Thymus (tissue), 11 donors: ENCODE data around the gene CLEC18B. TPM values are rescaled to one million over a fixed set of nuclear protein-coding genes. Genes with fewer than 3 reads are reported as not detected.
"Not testable (repeated sequence)": the region's sequence is repeated elsewhere in the genome, so short reads cannot be mapped to it uniquely, and the experiment has no call there.

Experiments used
- DNase-seq, 9 donors: peaks; one replicate each; pipeline ENCODE4 v3.0.0-alpha.2; 2013; ENCODE audit warnings: low spot score in 9 of 9, low read depth in 6 of 9, missing footprints in 1 of 9
- H3K27ac ChIP-seq, 2 donors: one replicate each; pipeline ENCODE4 v1.5.1; 2013; ENCODE audit warnings: control low read depth in 1 of 2, low read depth in 1 of 2, low read length in 1 of 2, mild to moderate bottlenecking in 1 of 2, moderate library complexity in 1 of 2
- H3K27me3 ChIP-seq, 2 donors: one replicate each; pipeline ENCODE4 v1.5.1; 2013; ENCODE audit warnings: low read length in 1 of 2; ENCODE audit not compliant: control insufficient read depth in 2 of 2, insufficient read depth in 1 of 2
- H3K36me3 ChIP-seq, 2 donors: one replicate each; pipeline ENCODE4 v1.5.1; 2013; ENCODE audit warnings: low read length in 1 of 2, mild to moderate bottlenecking in 1 of 2, moderate library complexity in 1 of 2; ENCODE audit not compliant: control insufficient read depth in 2 of 2, insufficient read depth in 2 of 2
- H3K4me1 ChIP-seq, 2 donors: one replicate each; pipeline ENCODE4 v1.5.1; 2013; ENCODE audit warnings: low read length in 2 of 2; ENCODE audit not compliant: control insufficient read depth in 2 of 2, insufficient read depth in 2 of 2
- H3K4me3 ChIP-seq, 2 donors: one replicate each; pipeline ENCODE4 v1.5.1; 2013; ENCODE audit warnings: low read length in 2 of 2, control low read depth in 1 of 2, mild to moderate bottlenecking in 1 of 2
- H3K9me3 ChIP-seq, 2 donors: one replicate each; pipeline ENCODE4 v1.5.1; 2013; ENCODE audit warnings: low read length in 1 of 2, mild to moderate bottlenecking in 1 of 2; ENCODE audit not compliant: control insufficient read depth in 2 of 2, insufficient read depth in 1 of 2
- WGBS: extraction: QIAGEN DNeasy Blood & Tissue Kit; methylation state at CpG from one replicate; pipeline ENCODE4 v1.1.7; 2013; 5-methylcytosine and 5-hydroxymethylcytosine counted together
- polyA plus RNA-seq: library from polyadenylated mRNA; stranded (reverse); fragments of 200-250 nt; gene quantifications from one replicate; pipeline ENCODE4 v1.2.3, GENCODE V29; 2013
- total RNA-seq: library from RNA; stranded (reverse); fragments of 120-200 nt; gene quantifications from one replicate; pipeline ENCODE4 v1.2.4, GENCODE V29; 2013
- donor health status: healthy.

Gene CLEC18B
- total and polyA plus RNA-seq, 2 donors, result 0.28 to 2.6 TPM

DNA sequence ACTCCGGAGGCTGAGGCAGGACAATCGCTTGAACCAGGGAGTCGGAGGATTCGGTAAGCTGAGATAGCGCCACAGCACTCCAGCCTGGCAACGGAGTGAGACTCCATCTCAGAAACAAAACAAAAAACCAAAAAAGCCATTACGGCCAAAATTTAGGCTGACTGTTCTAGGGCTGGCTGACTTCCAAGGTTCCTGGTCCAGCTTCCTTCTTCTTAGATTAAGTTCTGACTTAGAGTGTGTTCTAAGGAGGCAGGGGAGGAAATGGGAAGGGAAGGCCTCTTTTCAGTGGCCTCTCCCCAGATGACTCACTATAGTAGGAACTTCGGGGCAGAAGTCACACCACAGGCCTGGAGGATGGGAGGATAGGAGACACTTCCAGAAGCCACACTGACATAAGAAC, 27.7 kb upstream of the CLEC18B start:
- 92% methylated on average over 8 of the region's 8 CpGs for WGBS
- H3K4me1 ChIP-seq, result peaks cover 0 to 3% of the 10 kb centered on the region in 2 donors
- H3K27me3 ChIP-seq, result no peaks in the 10 kb centered on the region
- DNase-seq, result no peak
- H3K27ac ChIP-seq, result peak overlapping the region in 1 of 2 donors; percentile 53
- H3K4me3 ChIP-seq, result no peak overlapping the region
- no peaks in the 10 kb centered on the region for H3K9me3 ChIP-seq
- H3K36me3 ChIP-seq, result peaks cover 39 to 42% of the 10 kb centered on the region in 2 donors

DNA sequence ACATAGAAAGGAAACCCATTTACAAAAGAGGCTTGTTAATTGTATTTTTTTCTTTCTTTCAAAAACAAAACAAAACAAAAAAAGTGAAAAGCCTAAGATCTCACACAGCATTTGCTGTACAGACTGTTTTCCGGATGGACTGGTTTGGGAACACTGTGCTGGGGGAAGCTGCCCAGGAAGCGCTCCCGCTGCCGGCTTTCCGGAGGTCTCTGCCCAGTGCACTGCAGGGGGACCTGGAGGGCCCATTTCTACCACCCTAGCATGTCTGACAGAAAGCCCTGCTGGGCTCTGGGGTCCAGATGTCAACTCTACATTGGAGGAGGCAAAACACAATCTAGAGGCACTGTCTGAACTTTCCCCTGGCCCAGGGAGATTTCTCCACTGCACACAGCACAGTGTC, 26.3 kb upstream of the CLEC18B start:
- Histone ChIP-seq H3K36me3 (peaks cover 26 to 32% of the 10 kb centered on the region in 2 donors), H3K4me3 (no peak overlapping the region), H3K27ac (no peak overlapping the region), H3K9me3 (no peaks in the 10 kb centered on the region), H3K4me1 (peaks cover 0 to 3% of the 10 kb centered on the region in 2 donors), H3K27me3 (no peaks in the 10 kb centered on the region)
- DNase-seq, result no peak
- 97% methylated on average over 5 of the region's 5 CpGs for WGBS

DNA sequence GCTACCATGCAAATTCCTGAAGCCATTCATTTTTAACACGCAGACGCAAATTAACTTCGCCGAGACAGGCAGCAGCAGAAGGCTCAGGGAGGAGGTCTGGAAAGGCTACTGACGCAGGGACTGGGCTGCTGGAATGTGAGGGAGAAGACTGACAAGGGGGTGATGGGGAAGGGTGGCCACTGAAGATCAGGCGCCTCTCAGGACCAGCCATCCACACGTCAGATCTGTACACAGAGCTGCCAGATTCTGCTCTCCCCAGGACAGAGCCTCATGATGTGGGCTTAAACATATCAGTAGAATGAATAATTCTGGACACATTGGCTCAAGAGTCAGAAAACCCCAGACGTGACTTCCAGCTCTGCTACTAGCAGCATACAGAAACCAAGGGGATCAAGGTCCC, 25.6 kb upstream of the CLEC18B start:
- H3K27me3 ChIP-seq, result no peaks in the 10 kb centered on the region
- no peaks in the 10 kb centered on the region for H3K9me3 ChIP-seq
- no peak for DNase-seq
- H3K4me3 ChIP-seq, result no peak overlapping the region
- H3K27ac ChIP-seq, result no peak overlapping the region
- peaks cover 18 to 25% of the 10 kb centered on the region in 2 donors for H3K36me3 ChIP-seq
- peaks cover 0 to 3% of the 10 kb centered on the region in 2 donors for H3K4me1 ChIP-seq
- WGBS, result 98% methylated on average over 8 of the region's 8 CpGs

DNA sequence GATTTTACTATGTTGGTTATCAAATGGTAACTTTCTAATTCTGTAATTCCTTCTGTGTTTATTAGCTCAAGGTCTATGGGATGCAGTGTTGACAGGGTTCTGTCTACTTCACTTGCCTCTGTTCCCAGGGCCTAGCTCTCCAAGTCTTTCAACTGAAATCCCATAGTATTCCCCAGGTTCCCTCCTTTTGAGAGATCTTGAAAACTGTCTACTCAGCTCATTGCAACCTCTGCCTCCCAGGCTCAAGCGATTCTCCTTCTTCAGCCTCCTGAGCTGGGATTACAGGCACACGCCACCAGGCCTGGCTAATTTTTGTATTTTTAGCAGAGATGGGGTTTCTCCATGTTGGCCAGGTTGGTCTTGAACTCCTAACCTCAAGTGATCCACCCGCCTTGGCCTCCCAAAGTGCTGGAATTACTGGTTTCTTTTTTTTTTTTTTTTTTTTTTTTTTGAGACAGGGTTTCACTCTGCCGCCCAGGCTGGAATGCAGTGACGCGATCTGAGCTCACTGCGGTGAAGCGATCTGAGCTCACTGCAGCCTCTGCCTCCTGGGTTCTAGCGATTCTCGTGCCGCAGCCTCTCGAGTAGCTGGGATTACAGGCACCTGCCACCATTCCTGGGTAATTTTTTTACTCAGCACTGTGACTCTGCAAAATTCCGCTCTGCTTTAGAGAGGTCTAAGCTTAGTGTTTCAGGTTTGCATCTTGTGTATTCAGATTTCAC, 22.5 kb upstream of the CLEC18B start:
- H3K27me3 ChIP-seq, DNase-seq, H3K4me3 ChIP-seq, H3K27ac ChIP-seq, H3K9me3 ChIP-seq, H3K4me1 ChIP-seq: not testable (repeated sequence)
- WGBS, result over 99% methylated on average over 13 of the region's 13 CpGs
- peaks cover 0 to 12% of the 10 kb centered on the region in 2 donors for H3K36me3 ChIP-seq

DNA sequence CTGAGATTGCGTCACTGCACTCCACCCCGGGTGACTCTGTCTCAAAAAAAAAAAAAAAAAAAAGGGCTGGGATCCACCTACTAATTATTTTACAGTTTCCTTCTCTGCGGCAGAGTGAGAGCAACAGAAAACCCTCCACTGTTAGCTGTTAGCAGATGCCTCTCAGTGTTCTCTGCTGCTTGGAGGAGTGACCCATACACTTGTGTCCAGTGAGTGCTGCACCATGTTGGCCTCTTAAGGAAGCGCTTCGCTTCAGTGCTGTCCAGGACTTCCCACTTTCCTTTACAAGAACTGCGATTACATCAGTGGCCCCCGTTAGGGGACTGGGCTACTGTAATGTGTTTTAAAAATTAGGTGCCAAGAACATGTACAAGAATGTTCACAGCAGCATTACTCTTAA, 18.4 kb upstream of the CLEC18B start:
- H3K27me3 ChIP-seq, result no peaks in the 10 kb centered on the region

DNA sequence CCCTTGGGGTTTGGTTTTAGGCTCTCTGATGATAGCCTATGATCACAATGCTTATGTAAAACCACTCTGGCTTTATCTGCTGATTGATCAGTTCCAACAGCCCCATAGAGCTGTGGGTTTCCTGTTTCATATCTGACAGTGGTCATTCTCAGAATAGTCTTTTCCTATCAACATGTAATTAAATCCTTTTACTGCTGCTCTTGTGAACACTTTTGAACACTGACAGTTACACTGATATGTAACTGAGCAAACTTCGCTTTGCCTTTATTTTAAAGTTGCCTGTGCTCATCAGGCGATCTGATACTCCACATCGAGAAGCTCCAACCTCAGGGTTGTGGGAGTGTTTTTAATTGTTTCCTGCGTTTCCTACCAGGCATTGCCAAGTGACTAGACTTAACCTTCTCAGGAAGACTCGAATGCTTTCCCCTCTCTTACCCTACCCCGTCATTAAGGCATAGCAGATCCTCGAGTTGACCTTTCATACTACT, 17.3 kb upstream of the CLEC18B start:
- no peaks in the 10 kb centered on the region for H3K9me3 ChIP-seq
- 9% methylated on average over 7 of the region's 7 CpGs for WGBS
- H3K27ac ChIP-seq, result no peak overlapping the region
- H3K27me3 ChIP-seq, result no peaks in the 10 kb centered on the region
- no peak overlapping the region for H3K4me3 ChIP-seq
- H3K4me1 ChIP-seq, result no peaks in the 10 kb centered on the region
- peaks cover 0 to 6% of the 10 kb centered on the region in 2 donors for H3K36me3 ChIP-seq
- DNase-seq, result no peak

More for the DNA sequence above, 18.4 kb upstream of the CLEC18B start:
- no peak for DNase-seq
- no peak overlapping the region for H3K27ac ChIP-seq
- no peaks in the 10 kb centered on the region for H3K4me1 ChIP-seq
- 78% methylated on average over 7 of the region's 7 CpGs for WGBS
- H3K9me3 ChIP-seq, result no peaks in the 10 kb centered on the region
- peaks cover 0 to 6% of the 10 kb centered on the region in 2 donors for H3K36me3 ChIP-seq
- no peak overlapping the region for H3K4me3 ChIP-seq

DNA sequence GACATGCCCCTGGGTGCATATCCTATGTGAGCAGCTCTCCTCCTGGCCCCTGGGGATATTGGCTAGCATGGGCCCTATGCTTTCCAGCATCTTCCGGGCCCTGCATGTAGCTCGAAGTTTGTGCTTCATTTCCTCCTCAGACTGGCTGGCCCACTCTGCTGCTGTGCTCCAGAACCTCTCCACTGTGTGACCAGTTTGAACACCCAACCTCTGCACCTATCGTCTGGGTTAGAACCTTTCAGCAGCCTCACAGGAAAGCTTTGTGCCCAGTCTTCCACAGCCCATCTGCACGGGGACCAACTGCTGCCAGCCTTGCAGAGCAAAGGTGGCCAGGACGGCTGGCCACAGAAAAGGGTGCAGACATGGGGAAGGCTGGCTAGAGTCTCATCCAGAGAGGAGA, 10.2 kb upstream of the CLEC18B start:
- no peak overlapping the region for H3K4me3 ChIP-seq
- H3K27ac ChIP-seq, result no peak overlapping the region
- WGBS, result 88% methylated on average over 5 of the region's 5 CpGs
- no peak for DNase-seq
- no peaks in the 10 kb centered on the region for H3K27me3 ChIP-seq
- no peaks in the 10 kb centered on the region for H3K36me3 ChIP-seq
- no peaks in the 10 kb centered on the region for H3K9me3 ChIP-seq
- no peaks in the 10 kb centered on the region for H3K4me1 ChIP-seq

DNA sequence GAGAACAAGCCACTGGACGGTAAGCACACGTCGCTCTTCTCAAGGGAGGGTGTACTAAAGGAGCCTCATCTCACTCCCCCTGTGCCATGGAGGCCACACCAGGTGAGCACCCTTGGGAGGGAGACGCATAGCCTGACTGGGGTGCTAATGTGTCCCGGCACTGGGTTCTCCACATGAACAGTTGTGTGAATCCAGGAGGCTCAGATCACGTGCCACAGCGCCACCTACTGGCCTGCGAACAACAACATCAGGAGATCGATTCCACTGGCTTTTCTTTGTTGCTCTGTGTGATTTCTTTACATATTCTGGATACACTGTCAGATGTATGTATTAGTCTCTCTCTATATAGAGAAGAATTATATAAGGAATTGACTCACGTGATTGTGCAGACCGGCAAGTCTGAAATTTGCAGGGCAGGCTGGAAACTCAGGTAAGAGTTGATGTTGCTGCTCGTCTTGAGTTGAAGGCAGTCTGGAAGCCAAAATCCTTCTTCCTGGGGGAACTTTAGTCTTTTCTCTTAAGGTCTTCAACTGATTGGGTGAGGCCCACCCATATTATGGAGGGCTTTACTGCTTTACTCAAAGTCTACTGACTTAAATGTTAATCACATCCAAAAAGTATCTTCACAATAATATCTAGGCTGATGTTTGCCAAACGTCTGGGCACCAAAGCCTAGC, 8.9 kb upstream of the CLEC18B start:
- H3K4me3 ChIP-seq, H3K36me3 ChIP-seq, H3K9me3 ChIP-seq, H3K4me1 ChIP-seq, H3K27ac ChIP-seq, H3K27me3 ChIP-seq: not testable (repeated sequence)
- DNase-seq, result peak in 4 of 9 donors; percentile 2 to 38 (median 22)
- WGBS, result 40% methylated on average over 13 of the region's 13 CpGs

DNA sequence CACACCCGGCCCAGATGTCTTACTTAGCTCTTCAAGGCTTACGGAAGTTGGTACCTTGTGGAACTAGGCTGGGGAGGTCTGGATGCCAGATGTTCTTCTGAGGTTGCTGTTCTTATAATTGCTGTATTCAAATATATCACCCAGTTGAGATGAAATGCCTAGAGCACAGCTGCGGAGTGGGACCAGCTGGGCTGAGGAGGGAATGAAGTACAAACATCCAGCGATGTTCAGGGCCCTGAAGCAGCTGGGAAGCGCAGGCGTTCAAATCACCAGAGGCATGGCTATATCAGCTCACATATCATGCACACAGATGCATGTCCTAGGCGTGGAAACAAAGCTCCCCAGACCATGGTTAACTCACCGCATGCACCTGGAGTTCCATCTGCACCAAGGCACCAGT, 7.2 kb upstream of the CLEC18B start:
- H3K9me3 ChIP-seq, H3K4me3 ChIP-seq, H3K36me3 ChIP-seq, H3K4me1 ChIP-seq, H3K27me3 ChIP-seq, DNase-seq, H3K27ac ChIP-seq: not testable (repeated sequence)
- 100% methylated on average over 3 of the region's 8 CpGs for WGBS
